Smooth muscle cell (in vitro differentiated cells): ENCODE results near the gene DCT. TPM values are rescaled to one million over a fixed set of nuclear protein-coding genes. Genes with fewer than 3 reads are reported as not detected.

Experiments used
- DNase-seq: peaks from one replicate; lab custom pipeline; 2025; ENCODE audit not compliant: unreplicated experiment; lab: John Stamatoyannopoulos, UW
- H2AFZ ChIP-seq: fragments of 200-600 bp; sonication (generic); 2 replicates; pipeline ENCODE4 v1.6.0; 2016; ENCODE audit warnings: antibody characterized with exemption, low read depth, mild to moderate bottlenecking
- H3F3A ChIP-seq: fragments of 200-600 bp; sonication (generic); 2 replicates; pipeline ENCODE4 v1.6.0; 2017; ENCODE audit warnings: antibody characterized with exemption, low read depth
- H3K27ac ChIP-seq: fragments of 200-600 bp; sonication (generic); 2 replicates; pipeline ENCODE4 v1.5.1; 2016; ENCODE audit warnings: low read depth, mild to moderate bottlenecking
- H3K27me3 ChIP-seq: fragments of 200-600 bp; sonication (generic); 2 replicates; pipeline ENCODE4 v1.6.1; 2016; ENCODE audit warnings: low read depth, mild to moderate bottlenecking
- H3K36me3 ChIP-seq: fragments of 200-600 bp; sonication (generic); 2 replicates; pipeline ENCODE4 v1.5.1; 2016; ENCODE audit warnings: low read depth
- H3K4me1 ChIP-seq: fragments of 200-600 bp; sonication (generic); 2 replicates; pipeline ENCODE4 v1.5.1; 2016; ENCODE audit warnings: low read depth
- H3K4me2 ChIP-seq: fragments of 200-600 bp; sonication (generic); 2 replicates; pipeline ENCODE4 v1.6.0; 2016; ENCODE audit warnings: mild to moderate bottlenecking
- H3K4me3 ChIP-seq: fragments of 200-600 bp; sonication (generic); 2 replicates; pipeline ENCODE4 v1.5.1; 2016; ENCODE audit warnings: mild to moderate bottlenecking
- H3K79me2 ChIP-seq: fragments of 200-600 bp; sonication (generic); 2 replicates; pipeline ENCODE4 v1.6.0; 2016; ENCODE audit warnings: low read depth, mild to moderate bottlenecking
- H3K9ac ChIP-seq: fragments of 200-600 bp; sonication (generic); 2 replicates; pipeline ENCODE4 v1.6.0; 2016; ENCODE audit warnings: low read depth
- H3K9me3 ChIP-seq: fragments of 200-600 bp; sonication (generic); replicated peaks from 2 replicates; pipeline ENCODE4 v1.5.1; 2016; ENCODE audit warnings: low read depth
- H4K20me1 ChIP-seq: fragments of 200-600 bp; sonication (generic); 2 replicates; pipeline ENCODE4 v1.6.0; 2016; ENCODE audit warnings: low read depth
- CTCF ChIP-seq: fragments of 200-600 bp; sonication (generic); IDR thresholded peaks from 2 replicates; pipeline ENCODE4 v1.5.1; 2017; ENCODE audit warnings: borderline replicate concordance, mild to moderate bottlenecking, antibody characterized with exemption; ENCODE audit not compliant: insufficient read depth, poor library complexity, severe bottlenecking
- WGBS: methylation state at CpG from one replicate; pipeline ENCODE4 v1.1.7; 2016; ENCODE audit warnings: low lambda C conversion rate; 5-methylcytosine and 5-hydroxymethylcytosine counted together
- polyA plus RNA-seq: library from polyadenylated mRNA; unstranded; fragments of >200 nt; fragmentation: Nextera tagmentation; extraction: Ambion mirVana; gene quantifications from 2 replicates; pipeline ENCODE4 v1.2.1, GENCODE V29; 2016
- total RNA-seq: library from RNA; depleted of rRNA; stranded (reverse); fragments of >200 nt; gene quantifications from 2 replicates; pipeline ENCODE4 v1.2.3, GENCODE V29; 2014

DCT gene
- total and polyA plus RNA-seq, 2 experiments from 2014 or later = 0.09 to 0.10 TPM

DNA sequence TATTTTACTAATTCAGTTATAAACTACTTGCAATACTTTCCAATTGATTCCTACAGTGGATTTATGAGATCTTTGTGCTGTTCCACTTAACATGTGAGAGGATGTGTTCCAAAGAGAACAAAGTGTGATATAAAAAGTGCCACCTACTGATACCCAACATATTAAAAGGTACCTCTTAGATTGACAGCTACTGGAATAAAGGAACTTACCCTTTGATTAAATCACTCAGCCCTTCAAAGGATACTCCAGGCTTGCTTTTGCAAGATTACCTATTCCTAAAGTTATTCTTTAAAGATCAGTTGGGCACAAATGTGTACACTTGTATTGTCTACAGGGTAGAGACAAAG lies 65.9 kb downstream of the DCT start:
- no peak overlapping the region for H3K4me2 ChIP-seq
- H3K27ac ChIP-seq = no peak overlapping the region
- H3K79me2 ChIP-seq = no peaks in the 10 kb centered on the region
- H3F3A ChIP-seq = no peaks in the 10 kb centered on the region
- no peaks in the 10 kb centered on the region for H4K20me1 ChIP-seq
- no peak for TF ChIP-seq CTCF
- DNase-seq = no peak
- no peaks in the 10 kb centered on the region for H3K27me3 ChIP-seq
- no peak overlapping the region for H3K9ac ChIP-seq
- H3K36me3 ChIP-seq = no peaks in the 10 kb centered on the region
- H3K4me1 ChIP-seq = peaks cover 22% of the 10 kb centered on the region
- no peaks in the 10 kb centered on the region for H3K9me3 ChIP-seq
- no peak overlapping the region for H2AFZ ChIP-seq
- H3K4me3 ChIP-seq = no peak overlapping the region

DNA sequence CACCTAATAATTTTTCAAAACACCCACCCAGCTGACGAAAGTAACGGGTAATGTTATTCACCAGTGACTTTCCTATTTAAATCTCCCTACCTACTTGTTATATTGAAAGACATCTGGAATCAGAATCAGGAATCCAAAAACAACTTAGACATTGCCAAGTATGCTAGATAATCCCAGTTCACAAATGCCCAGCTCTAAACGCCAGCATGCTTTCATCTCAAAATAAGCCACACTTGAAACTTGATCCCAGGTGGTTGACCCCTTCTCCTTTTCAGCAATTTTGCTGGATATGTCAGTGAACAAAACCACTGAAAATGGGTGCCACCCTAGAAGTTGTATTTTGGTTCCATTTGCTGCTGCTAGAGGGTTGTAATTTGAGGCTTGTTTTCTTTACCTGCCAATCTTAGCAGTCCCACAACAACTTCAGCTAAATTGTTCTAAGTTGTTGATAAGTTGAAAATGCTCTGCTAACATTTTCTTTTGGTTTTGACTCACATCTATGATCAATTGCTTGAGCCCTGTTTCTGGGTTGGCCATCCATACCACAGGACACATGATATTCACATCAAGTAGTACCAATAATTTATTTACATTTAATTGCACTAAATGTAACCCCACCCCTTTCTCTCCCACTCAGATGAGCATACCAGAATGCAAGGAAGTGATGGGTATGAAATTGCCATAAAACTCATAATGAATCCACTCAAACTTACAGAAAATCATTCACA lies 66.4 kb downstream of the DCT start:
- DNase-seq = no peak
- WGBS = 86% methylated on average over 3 of the region's 3 CpGs
- no peak for TF ChIP-seq CTCF

DNA sequence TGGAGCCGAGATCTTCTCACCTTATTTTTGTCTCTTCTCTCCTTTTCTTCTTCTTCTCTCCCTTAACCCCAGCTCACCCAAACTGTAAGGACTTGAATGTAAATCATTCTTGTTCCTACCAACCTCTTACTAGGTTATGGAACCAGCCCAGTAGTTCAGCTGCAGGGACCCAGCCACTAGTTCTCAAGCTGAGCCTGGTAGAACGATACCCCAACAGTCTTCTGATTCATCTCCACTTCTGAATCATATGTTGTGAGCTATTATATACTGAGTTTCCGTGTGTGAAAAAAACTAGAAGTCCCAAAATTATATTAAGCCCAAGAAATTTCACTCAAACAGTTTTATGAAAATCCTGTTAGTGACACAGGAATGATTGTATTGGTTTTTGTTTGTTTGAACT lies 67.7 kb downstream of the DCT start:
- Histone ChIP-seq H3K36me3 (no peaks in the 10 kb centered on the region), H3F3A (no peaks in the 10 kb centered on the region), H3K9me3 (no peaks in the 10 kb centered on the region), H3K4me1 (peaks cover 22% of the 10 kb centered on the region), H2AFZ (no peak overlapping the region), H3K9ac (no peak overlapping the region), H3K27me3 (no peaks in the 10 kb centered on the region), H3K27ac (no peak overlapping the region), H3K4me2 (no peak overlapping the region), H3K4me3 (no peak overlapping the region), H3K79me2 (no peaks in the 10 kb centered on the region), H4K20me1 (no peaks in the 10 kb centered on the region)
- DNase-seq = no peak
- TF ChIP-seq CTCF = no peak
- 83% methylated on average over 3 of the region's 3 CpGs for WGBS

More for the DNA sequence above, 66.4 kb downstream of the DCT start:
- Histone ChIP-seq H3K27ac (no peak overlapping the region), H2AFZ (no peak overlapping the region), H3K9ac (no peak overlapping the region), H4K20me1 (no peaks in the 10 kb centered on the region), H3K9me3 (no peaks in the 10 kb centered on the region), H3K4me1 (peaks cover 22% of the 10 kb centered on the region), H3K4me2 (no peak overlapping the region), H3K79me2 (no peaks in the 10 kb centered on the region), H3K4me3 (no peak overlapping the region), H3K27me3 (no peaks in the 10 kb centered on the region), H3F3A (no peaks in the 10 kb centered on the region), H3K36me3 (no peaks in the 10 kb centered on the region)
